Calu3 (cell line): ENCODE results near the gene CACTIN. TPM values are rescaled to one million over a fixed set of nuclear protein-coding genes. Genes with fewer than 3 reads are reported as not detected.

Experiments used
- BruUV-seq: library from RNA; stranded (reverse); fragments of 400-500 nt; replicated peaks from 2 replicates; lab custom pipeline; 2021; lab: Mats Ljungman, UMichigan
- CTCF ChIA-PET: fragments of 300-600 bp; sonication (Branson Sonifier 250); formaldehyde crosslinking; loops from one replicate; lab custom pipeline; 2022; ENCODE audit warnings: antibody characterized with exemption; lab: Charles Lee
- DNase-seq: peaks from one replicate; pipeline ENCODE4 v3.0.0; 2022
- H3K27ac Mint-ChIP-seq: one replicate; pipeline ENCODE4 v1.8.0; 2022; ENCODE audit warnings: mixed read lengths; ENCODE audit not compliant: unreplicated experiment
- H3K27me3 Mint-ChIP-seq: one replicate; pipeline ENCODE4 v1.8.0; 2022; ENCODE audit warnings: mixed read lengths; ENCODE audit not compliant: unreplicated experiment
- H3K36me3 Mint-ChIP-seq: one replicate; pipeline ENCODE4 v1.8.0; 2022; ENCODE audit warnings: mild to moderate bottlenecking, moderate library complexity, mixed read lengths; ENCODE audit not compliant: insufficient read depth, unreplicated experiment
- H3K4me1 Mint-ChIP-seq: one replicate; pipeline ENCODE4 v1.8.0; 2022; ENCODE audit warnings: mild to moderate bottlenecking, low read depth, mixed read lengths; ENCODE audit not compliant: unreplicated experiment
- H3K4me3 Mint-ChIP-seq: one replicate; pipeline ENCODE4 v1.8.0; 2022; ENCODE audit warnings: mild to moderate bottlenecking, low read depth, moderate library complexity, mixed read lengths; ENCODE audit not compliant: unreplicated experiment
- H3K9me3 Mint-ChIP-seq: one replicate; pipeline ENCODE4 v1.8.0; 2022; ENCODE audit warnings: low read depth, mixed read lengths; ENCODE audit not compliant: unreplicated experiment
- CTCF ChIP-seq: fragments of 200-600 bp; IDR thresholded peaks from one replicate; pipeline ENCODE4 v1.8.0; 2022; ENCODE audit warnings: antibody characterized with exemption; ENCODE audit not compliant: unreplicated experiment
- intact Hi-C: fragments of 100-400 bp; cut with micrococcal nuclease; formaldehyde crosslinking; loops from one replicate; pipeline ENCODE4 v1.10.0; 2022; ENCODE audit not compliant: unreplicated experiment
- total RNA-seq: library from RNA; stranded (reverse); gene quantifications from 2 replicates; pipeline ENCODE4 v1.2.3, GENCODE V29; 2022

CACTIN gene
- total RNA-seq, 1 experiment from 2014 or later = 21.4 TPM

GRCh38 chr19:3618144-3618810 lies 8.3 kb downstream of the CACTIN start:
- TF ChIP-seq CTCF = peak; percentile 64
- H3K27me3 Mint-ChIP-seq = no peaks in the 10 kb centered on the region
- H3K36me3 Mint-ChIP-seq = peaks cover 27% of the 10 kb centered on the region
- CTCF ChIA-PET = no interaction called here
- intact Hi-C loops = no loop called here
- no peaks in the 10 kb centered on the region for H3K9me3 Mint-ChIP-seq
- H3K27ac Mint-ChIP-seq = no peak overlapping the region
- H3K4me1 Mint-ChIP-seq = no peaks in the 10 kb centered on the region
- BruUV-seq = no TSS peak
- DNase-seq = peak; percentile 17
- no peak overlapping the region for H3K4me3 Mint-ChIP-seq

GRCh38 chr19:3617463-3617862 lies 9.1 kb downstream of the CACTIN start:
- DNase-seq = no peak
- TF ChIP-seq CTCF = no peak
- H3K4me3 Mint-ChIP-seq = no peak overlapping the region
- BruUV-seq = no TSS peak
- peaks cover 23% of the 10 kb centered on the region for H3K36me3 Mint-ChIP-seq
- no peaks in the 10 kb centered on the region for H3K4me1 Mint-ChIP-seq
- intact Hi-C loops = no loop called here
- H3K27me3 Mint-ChIP-seq = no peaks in the 10 kb centered on the region
- H3K9me3 Mint-ChIP-seq = no peaks in the 10 kb centered on the region
- H3K27ac Mint-ChIP-seq = no peak overlapping the region
- CTCF ChIA-PET = no interaction called here

- Mint-ChIP-seq H3K27me3 (no peaks in the 10 kb centered on the region), H3K9me3 (no peaks in the 10 kb centered on the region), H3K27ac (no peak overlapping the region), H3K36me3 (peaks cover 20% of the 10 kb centered on the region), H3K4me3 (no peak overlapping the region), H3K4me1 (no peaks in the 10 kb centered on the region)
- no TSS peak for BruUV-seq
- no peak for DNase-seq
- CTCF ChIA-PET = no interaction called here
- intact Hi-C loops = no loop called here
- no peak for TF ChIP-seq CTCF
These were observed 11.0 kb downstream of the CACTIN start for GRCh38 chr19:3615524-3616135.

GRCh38 chr19:3614858-3615505 lies 11.6 kb downstream of the CACTIN start:
- Mint-ChIP-seq H3K4me3 (no peak overlapping the region), H3K36me3 (peaks cover 22% of the 10 kb centered on the region), H3K9me3 (no peaks in the 10 kb centered on the region), H3K4me1 (no peaks in the 10 kb centered on the region), H3K27ac (no peak overlapping the region), H3K27me3 (no peaks in the 10 kb centered on the region)
- BruUV-seq = no TSS peak
- no peak for DNase-seq
- no peak for TF ChIP-seq CTCF
- intact Hi-C loops = no loop called here
- CTCF ChIA-PET = no interaction called here
